ENCODE data around the gene NCBP3.

NCBP3 gene, protein sequence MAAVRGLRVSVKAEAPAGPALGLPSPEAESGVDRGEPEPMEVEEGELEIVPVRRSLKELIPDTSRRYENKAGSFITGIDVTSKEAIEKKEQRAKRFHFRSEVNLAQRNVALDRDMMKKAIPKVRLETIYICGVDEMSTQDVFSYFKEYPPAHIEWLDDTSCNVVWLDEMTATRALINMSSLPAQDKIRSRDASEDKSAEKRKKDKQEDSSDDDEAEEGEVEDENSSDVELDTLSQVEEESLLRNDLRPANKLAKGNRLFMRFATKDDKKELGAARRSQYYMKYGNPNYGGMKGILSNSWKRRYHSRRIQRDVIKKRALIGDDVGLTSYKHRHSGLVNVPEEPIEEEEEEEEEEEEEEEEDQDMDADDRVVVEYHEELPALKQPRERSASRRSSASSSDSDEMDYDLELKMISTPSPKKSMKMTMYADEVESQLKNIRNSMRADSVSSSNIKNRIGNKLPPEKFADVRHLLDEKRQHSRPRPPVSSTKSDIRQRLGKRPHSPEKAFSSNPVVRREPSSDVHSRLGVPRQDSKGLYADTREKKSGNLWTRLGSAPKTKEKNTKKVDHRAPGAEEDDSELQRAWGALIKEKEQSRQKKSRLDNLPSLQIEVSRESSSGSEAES

DNA sequence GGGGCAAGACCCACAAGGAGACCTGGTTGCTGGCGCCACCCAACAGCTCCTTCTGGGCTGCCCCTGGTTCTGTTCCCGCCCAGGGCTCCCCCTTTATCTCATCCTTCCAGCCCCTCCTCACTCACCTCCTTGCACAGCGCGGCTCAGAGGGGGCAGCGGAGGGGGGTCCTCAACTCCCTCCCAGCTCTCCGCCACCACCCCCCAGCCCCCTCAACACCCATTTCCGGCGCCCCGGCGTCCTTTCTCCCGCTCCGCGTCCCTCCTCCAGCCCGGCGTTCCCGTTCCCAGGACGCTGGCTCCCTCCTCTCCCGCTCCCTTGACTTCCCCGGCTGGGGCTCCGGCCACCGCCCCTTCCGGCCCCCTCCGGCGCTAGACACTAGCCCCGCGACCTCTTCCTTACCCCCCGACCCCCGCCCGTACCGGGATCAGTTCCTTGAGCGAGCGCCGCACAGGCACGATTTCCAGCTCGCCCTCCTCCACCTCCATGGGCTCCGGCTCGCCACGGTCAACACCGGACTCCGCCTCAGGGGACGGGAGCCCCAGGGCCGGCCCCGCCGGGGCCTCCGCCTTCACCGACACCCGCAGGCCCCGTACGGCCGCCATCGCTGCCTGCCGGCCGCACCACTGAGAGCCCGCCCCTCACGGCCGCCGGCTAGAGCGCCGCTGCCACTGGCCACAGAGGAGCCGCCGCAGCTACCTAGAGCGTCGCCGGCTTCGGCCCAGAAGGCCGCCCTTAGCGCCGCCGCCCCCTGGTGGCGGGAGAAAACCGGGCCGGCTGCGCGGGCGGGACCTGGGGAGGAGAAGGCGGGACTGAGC, at the start of gene NCBP3:
TSS of gene NCBP3 (minus strand) at position 626 of the 816 bp plus-strand sequence. CDS start at position 603, 23 bp downstream.
- ChIA-PET POLR2A (interaction anchor here (0.6 to 2.3 kb wide), 7 partner anchors 10 to 178 kb away, joined by 3 to 6 read pairs (median 3); partner anchors contain the start of gene TAX1BP3), CTCF (interaction anchor here (0.5 to 10.8 kb wide), 49 partner anchors 8 to 297 kb away, joined by 3 to 201 read pairs (median 4); partner anchors contain the start of genes CYB5D2, HASPIN and P2RX5)
- DNase-seq (ENCODE audit: low read depth, low spot score): peak; percentile 44
- TF ChIP-seq, protein P1, sequence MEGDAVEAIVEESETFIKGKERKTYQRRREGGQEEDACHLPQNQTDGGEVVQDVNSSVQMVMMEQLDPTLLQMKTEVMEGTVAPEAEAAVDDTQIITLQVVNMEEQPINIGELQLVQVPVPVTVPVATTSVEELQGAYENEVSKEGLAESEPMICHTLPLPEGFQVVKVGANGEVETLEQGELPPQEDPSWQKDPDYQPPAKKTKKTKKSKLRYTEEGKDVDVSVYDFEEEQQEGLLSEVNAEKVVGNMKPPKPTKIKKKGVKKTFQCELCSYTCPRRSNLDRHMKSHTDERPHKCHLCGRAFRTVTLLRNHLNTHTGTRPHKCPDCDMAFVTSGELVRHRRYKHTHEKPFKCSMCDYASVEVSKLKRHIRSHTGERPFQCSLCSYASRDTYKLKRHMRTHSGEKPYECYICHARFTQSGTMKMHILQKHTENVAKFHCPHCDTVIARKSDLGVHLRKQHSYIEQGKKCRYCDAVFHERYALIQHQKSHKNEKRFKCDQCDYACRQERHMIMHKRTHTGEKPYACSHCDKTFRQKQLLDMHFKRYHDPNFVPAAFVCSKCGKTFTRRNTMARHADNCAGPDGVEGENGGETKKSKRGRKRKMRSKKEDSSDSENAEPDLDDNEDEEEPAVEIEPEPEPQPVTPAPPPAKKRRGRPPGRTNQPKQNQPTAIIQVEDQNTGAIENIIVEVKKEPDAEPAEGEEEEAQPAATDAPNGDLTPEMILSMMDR (IDR thresholded peaks at IDR 0.05; ENCODE audit: insufficient read depth, low read length, missing control alignments): peak; percentile 99
- peak within 1 kb of the TSS; percentile 93 for H3K4me3 ChIP-seq (ENCODE audit: low read depth, low read length)

DNA sequence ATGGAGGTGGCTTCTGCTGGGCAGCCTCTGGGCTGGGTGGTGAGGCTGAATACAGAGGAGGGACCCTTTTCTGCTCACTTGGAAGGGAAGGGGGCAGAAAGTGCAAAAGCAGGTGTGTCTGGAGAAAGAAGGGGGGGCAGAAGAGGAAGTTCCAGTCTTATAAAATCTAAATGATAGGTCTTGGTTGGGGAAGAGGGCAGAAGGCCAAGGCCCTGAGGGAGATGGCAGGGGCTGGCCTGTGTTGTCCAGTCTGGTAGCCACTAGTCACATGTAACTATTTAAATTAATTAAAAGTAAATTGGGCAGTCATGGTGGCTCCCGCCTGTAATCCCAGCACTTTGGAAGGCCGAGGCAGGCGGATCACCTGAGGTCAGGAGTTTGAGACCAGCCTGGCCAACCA, 49.3 kb upstream of the NCBP3 start:
- POLR2A ChIA-PET: no interaction called here
- CTCF ChIA-PET: interaction anchor here (7.2 kb wide), 1 partner anchor 20 kb away, joined by 75 read pairs; the partner anchor contains the start of gene P2RX1
- DNase-seq (ENCODE audit: low read depth, low spot score): no peak
- TF ChIP-seq, protein P1 (IDR thresholded peaks at IDR 0.05; ENCODE audit: insufficient read depth, low read length, missing control alignments): no peak
- H3K4me3 ChIP-seq (ENCODE audit: low read depth, low read length): no peak overlapping the region

DNA sequence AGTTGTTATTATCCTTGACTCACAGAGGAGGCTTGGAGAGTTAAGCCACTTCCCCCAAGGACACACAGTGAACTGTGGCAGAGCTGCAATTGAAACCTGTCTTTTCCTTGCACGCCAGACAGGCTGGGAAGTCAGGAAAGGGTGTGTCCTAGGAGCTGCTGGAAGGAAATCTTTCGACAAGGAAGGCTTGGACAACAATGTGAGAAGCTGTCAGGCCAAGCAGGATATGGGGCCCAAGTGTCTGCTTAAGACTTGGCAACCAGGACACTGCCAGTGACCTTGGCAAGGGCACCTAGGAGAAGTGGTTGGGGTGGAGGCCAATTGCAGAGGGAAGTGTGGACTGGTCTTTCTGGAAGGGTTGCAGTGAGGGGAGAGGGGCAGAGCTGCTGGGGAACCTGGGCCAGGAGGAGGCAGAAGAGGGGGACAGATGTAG, 48.9 kb upstream of the NCBP3 start:
- TF ChIP-seq, protein P1 (IDR thresholded peaks at IDR 0.05; ENCODE audit: insufficient read depth, low read length, missing control alignments): no peak
- ChIA-PET CTCF (interaction anchor here (1.4 to 2.7 kb wide), 4 partner anchors 19 to 160 kb away, joined by 3 to 28 read pairs (median 4); partner anchors contain the start of gene NCBP3), POLR2A (no interaction called here)
- no peak for DNase-seq (ENCODE audit: low read depth, low spot score)
- no peak overlapping the region for H3K4me3 ChIP-seq (ENCODE audit: low read depth, low read length)

DNA sequence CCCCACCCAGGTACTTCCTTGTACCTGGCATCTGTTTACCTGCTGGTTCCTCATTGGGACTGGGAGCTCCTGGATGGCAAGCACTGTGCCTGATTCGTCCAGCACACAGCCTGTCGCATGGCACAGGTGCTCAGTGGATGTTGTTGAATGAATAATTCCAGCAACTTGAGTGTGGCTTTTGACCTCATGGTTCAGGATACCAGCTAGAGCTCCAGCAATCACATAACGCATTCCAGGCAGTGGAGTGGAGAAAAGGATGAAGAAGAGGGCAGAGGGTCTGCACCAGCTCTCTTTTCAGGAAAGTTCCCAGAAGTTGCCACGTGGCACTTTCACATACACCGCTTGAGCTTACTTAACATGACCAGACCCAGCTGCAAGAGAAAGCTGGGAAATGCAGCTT, 48.1 kb upstream of the NCBP3 start:
- ChIA-PET POLR2A (no interaction called here), CTCF (interaction anchor here (0.9 to 2.7 kb wide), 7 partner anchors 10 to 160 kb away, joined by 3 to 28 read pairs (median 4); partner anchors contain the start of genes NCBP3 and P2RX1)
- no peak for DNase-seq (ENCODE audit: low read depth, low spot score)
- TF ChIP-seq, protein P1 (IDR thresholded peaks at IDR 0.05; ENCODE audit: insufficient read depth, low read length, missing control alignments): no peak
- no peak overlapping the region for H3K4me3 ChIP-seq (ENCODE audit: low read depth, low read length)

DNA sequence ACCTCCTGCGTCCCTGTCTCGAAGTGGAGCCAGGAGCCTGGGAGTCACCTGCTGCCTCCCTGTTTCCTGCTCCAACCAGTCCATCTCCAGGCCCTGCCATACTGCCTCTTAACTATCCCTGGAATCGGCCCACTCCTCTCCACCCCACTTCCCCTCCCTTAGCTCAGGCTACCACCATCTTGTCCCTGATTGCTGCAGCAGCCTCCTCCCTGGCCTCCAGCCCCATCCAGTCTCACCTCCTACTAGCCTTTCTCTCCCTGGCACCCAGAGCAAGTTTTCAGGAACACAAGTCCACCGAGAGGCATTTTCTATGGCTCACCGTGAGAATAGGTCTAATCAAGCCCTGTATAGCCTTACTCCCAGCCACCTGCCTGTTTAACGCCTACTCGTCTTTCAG, 47.7 kb upstream of the NCBP3 start:
- no peak for DNase-seq (ENCODE audit: low read depth, low spot score)
- POLR2A ChIA-PET: no interaction called here

More for the DNA sequence above, 47.7 kb upstream of the NCBP3 start:
- TF ChIP-seq, protein P1 (IDR thresholded peaks at IDR 0.05; ENCODE audit: insufficient read depth, low read length, missing control alignments): no peak
- peak overlapping the region; percentile 64 for H3K4me3 ChIP-seq (ENCODE audit: low read depth, low read length)
- CTCF ChIA-PET: interaction anchor here (0.9 to 2.7 kb wide), 9 partner anchors 9 to 159 kb away, joined by 3 to 28 read pairs (median 4); partner anchors contain the start of genes NCBP3 and P2RX1
